Measurements from ENCODE around the gene DDC. TPM values are rescaled to one million over a fixed set of nuclear protein-coding genes. Genes with fewer than 3 reads are reported as not detected.

DDC gene
- polyA plus RNA-seq, 1 donor (not counting 4 experiments of a cell fraction or from before 2014, with no cell fraction given): not detected

DNA sequence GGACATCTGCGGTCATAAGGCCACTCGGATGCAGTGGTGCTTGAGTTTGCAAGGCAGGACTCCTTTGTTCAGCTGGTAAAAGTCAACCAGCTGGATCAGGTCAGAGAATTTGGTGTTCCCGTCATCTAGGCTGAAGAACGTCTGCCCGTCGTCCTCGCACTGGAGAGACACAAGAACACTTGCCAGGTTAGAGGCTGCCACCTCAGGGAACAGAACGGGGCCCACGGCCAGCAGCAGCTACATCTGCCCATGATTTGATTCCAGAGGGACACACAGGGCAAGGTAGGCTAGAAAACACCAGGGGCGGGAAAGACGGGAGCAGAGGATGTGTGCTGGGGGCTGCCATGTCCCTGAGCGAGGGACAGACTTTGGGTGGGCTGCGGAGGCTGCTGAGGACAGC, 27.7 kb upstream of the DDC start:
- no peak overlapping the region for H3K4me3 ChIP-seq (ENCODE audit: control insufficient read depth in 2 of 3, extremely low read depth in 1 of 3, insufficient read depth in 2 of 3, low read depth in 1 of 3, low read length in 3 of 3)

DNA sequence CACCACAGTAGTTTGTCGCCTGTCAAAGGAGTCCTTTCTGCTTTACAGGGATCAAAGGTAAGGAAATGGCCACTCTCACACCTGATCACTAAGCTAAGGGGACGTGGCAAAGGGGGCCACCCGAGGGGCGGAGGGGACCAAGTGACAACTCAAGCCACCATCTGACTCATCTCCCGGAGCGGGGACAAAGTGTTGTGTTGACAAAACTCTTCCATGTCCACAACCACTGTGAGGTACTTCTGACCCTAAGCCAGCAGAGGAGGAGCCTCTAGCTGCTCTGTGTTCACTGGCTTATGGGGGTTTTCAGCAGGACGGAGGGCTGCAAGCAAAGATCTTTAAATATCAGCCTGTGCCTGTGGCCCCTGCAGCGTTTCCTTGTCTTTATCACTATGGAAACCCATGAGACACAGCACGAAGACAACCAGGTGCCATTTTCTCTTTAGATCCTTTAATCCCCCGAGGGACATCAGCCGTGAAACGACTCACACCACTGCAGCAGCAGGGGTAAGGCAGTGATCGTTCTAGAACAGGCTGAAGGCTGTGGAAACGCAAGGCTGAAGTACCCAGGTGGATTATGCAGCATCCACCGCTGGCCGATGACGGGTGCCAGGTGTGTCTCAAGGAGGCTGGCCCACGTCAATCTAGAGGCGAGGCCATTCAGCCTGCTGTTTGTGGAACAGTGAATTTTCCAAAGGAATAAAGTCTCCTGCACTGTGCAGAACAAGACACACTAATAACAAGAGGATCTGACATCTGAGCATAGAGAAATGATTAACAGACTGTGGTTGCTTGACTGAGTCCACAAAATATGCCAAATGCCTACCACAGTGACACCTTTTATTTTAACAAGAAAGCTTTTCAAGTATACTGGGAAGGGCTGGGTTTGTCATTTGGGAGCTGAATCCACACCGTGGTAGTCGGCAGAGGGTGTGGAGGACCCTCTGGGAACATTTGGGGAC, 26.6 kb upstream of the DDC start:
- Histone ChIP-seq H3K9ac (ENCODE audit: control insufficient read depth, extremely low read depth, insufficient read depth, low read length) (no peak overlapping the region), H3K27me3 (ENCODE audit: control insufficient read depth, extremely low read depth, insufficient read depth, low read length) (no peaks in the 10 kb centered on the region), H3K79me2 (ENCODE audit: control insufficient read depth, insufficient read depth, low read length) (no peaks in the 10 kb centered on the region), H3K27ac (ENCODE audit: control insufficient read depth, insufficient read depth, low read length) (no peak overlapping the region), H4K20me1 (ENCODE audit: control insufficient read depth, extremely low read depth, insufficient read depth, low read length) (no peaks in the 10 kb centered on the region), H3K36me3 (ENCODE audit: control insufficient read depth in 2 of 2, extremely low read depth in 1 of 2, insufficient read depth in 2 of 2, low read length in 2 of 2) (no peaks in the 10 kb centered on the region), H3K4me3 (ENCODE audit: control insufficient read depth in 2 of 3, extremely low read depth in 1 of 3, insufficient read depth in 2 of 3, low read depth in 1 of 3, low read length in 3 of 3) (no peak overlapping the region), H3K4me1 (ENCODE audit: control insufficient read depth, extremely low read depth, insufficient read depth, low read length) (no peaks in the 10 kb centered on the region), H2AFZ (ENCODE audit: control insufficient read depth, low read length) (no peak overlapping the region), H3K9me1 (ENCODE audit: control insufficient read depth, extremely low read depth, insufficient read depth, low read length) (no peaks in the 10 kb centered on the region), H3K4me2 (ENCODE audit: control insufficient read depth, extremely low read depth, insufficient read depth, low read depth, low read length) (no peak overlapping the region), H3K9me3 (ENCODE audit: control insufficient read depth, low read depth, low read length) (no peaks in the 10 kb centered on the region)
- no peak for DNase-seq (ENCODE audit: low read depth, low spot score)
- TF ChIP-seq CTCF (optimal IDR thresholded peaks at IDR 0.05 in 1 of 3, IDR thresholded peaks at IDR 0.05 in 1 of 3, conservative IDR thresholded peaks at IDR 0.05 in 1 of 3; ENCODE audit: extremely low read depth in 1 of 3, insufficient read depth in 2 of 3, low read length in 3 of 3) (no peak), EZH2 (IDR thresholded peaks at IDR 0.05; ENCODE audit: low read length) (no peak)
- no peak for FAIRE-seq
- dilution Hi-C loops (cut with MboI; ENCODE audit: extremely low pct_ligation_motif_present, low sequenced_read_pairs): no loop called here

More for the DNA sequence above, 27.7 kb upstream of the DDC start:
- H3K79me2 ChIP-seq (ENCODE audit: control insufficient read depth, insufficient read depth, low read length): no peaks in the 10 kb centered on the region
- no peak overlapping the region for H3K27ac ChIP-seq (ENCODE audit: control insufficient read depth, insufficient read depth, low read length)
- H3K9me3 ChIP-seq (ENCODE audit: control insufficient read depth, low read depth, low read length): no peaks in the 10 kb centered on the region
- no peaks in the 10 kb centered on the region for H3K4me1 ChIP-seq (ENCODE audit: control insufficient read depth, extremely low read depth, insufficient read depth, low read length)
- no peak overlapping the region for H3K4me2 ChIP-seq (ENCODE audit: control insufficient read depth, extremely low read depth, insufficient read depth, low read depth, low read length)
- H3K9ac ChIP-seq (ENCODE audit: control insufficient read depth, extremely low read depth, insufficient read depth, low read length): no peak overlapping the region
- H3K9me1 ChIP-seq (ENCODE audit: control insufficient read depth, extremely low read depth, insufficient read depth, low read length): no peaks in the 10 kb centered on the region
- no peaks in the 10 kb centered on the region for H3K27me3 ChIP-seq (ENCODE audit: control insufficient read depth, extremely low read depth, insufficient read depth, low read length)
- FAIRE-seq (no peak), DNase-seq (ENCODE audit: low read depth, low spot score) (no peak)
- H4K20me1 ChIP-seq (ENCODE audit: control insufficient read depth, extremely low read depth, insufficient read depth, low read length): no peaks in the 10 kb centered on the region
- no peaks in the 10 kb centered on the region for H3K36me3 ChIP-seq (ENCODE audit: control insufficient read depth in 2 of 2, extremely low read depth in 1 of 2, insufficient read depth in 2 of 2, low read length in 2 of 2)
- no peak overlapping the region for H2AFZ ChIP-seq (ENCODE audit: control insufficient read depth, low read length)
- dilution Hi-C loops (cut with MboI; ENCODE audit: extremely low pct_ligation_motif_present, low sequenced_read_pairs): no loop called here
- TF ChIP-seq EZH2 (IDR thresholded peaks at IDR 0.05; ENCODE audit: low read length) (no peak), CTCF (optimal IDR thresholded peaks at IDR 0.05 in 1 of 3, IDR thresholded peaks at IDR 0.05 in 1 of 3, conservative IDR thresholded peaks at IDR 0.05 in 1 of 3; ENCODE audit: extremely low read depth in 1 of 3, insufficient read depth in 2 of 3, low read length in 3 of 3) (no peak)

All from keratinocyte (primary cell).